ENCODE measurements around the gene PTCRA. TPM values are rescaled to one million over a fixed set of nuclear protein-coding genes. Genes with fewer than 3 reads are reported as not detected.

PTCRA gene
- polyA plus RNA-seq, 2 of the 4 experiments (the other 2 are of a cell fraction), result not detected

GRCh38 chr6:42962502-42963178 lies 46.8 kb downstream of the PTCRA start (continued):
- TF ChIP-seq REST (IDR thresholded peaks at IDR 0.05) (no peak), ATOH8 (CRISPR knock-in tag; IDR thresholded peaks at IDR 0.05; ENCODE audit: low read depth) (no peak), FOSL2 (IDR thresholded peaks at IDR 0.05) (no peak), FOSL2 (CRISPR knock-in tag; IDR thresholded peaks at IDR 0.05) (no peak), JUNB (IDR thresholded peaks at IDR 0.05) (no peak), HOXA7 (CRISPR knock-in tag; IDR thresholded peaks at IDR 0.05) (no peak), PBX3 (IDR thresholded peaks at IDR 0.05) (no peak)

- Histone ChIP-seq H3K9me3 (no peaks in the 10 kb centered on the region), H3K4me3 (no peak overlapping the region), H3K4me2 (no peak overlapping the region), H3K4me1 (peaks cover 8% of the 10 kb centered on the region; the same call in 1 of the 3 replicates), H3K27ac (no peak overlapping the region)
- no peak for TF ChIP-seq EHMT2 (IDR thresholded peaks at IDR 0.05; ENCODE audit: low read depth)
- TF ChIP-seq MYC (IDR thresholded peaks at IDR 0.05; ENCODE audit: borderline replicate concordance, low read length), result no peak
- TF ChIP-seq EP300 (IDR thresholded peaks at IDR 0.05), result no peak
- no peak for TF ChIP-seq HES2 (IDR thresholded peaks at IDR 0.05)
- no peak for TF ChIP-seq NFE2L2 (conservative IDR thresholded peaks at IDR 0.05; ENCODE audit: low read length)
- ChIA-PET CTCF (interaction anchor here (0.7 to 1.8 kb wide), 5 partner anchors 9 to 180 kb away, joined by 3 to 7 read pairs (median 3); no protein-coding TSS in a partner anchor), POLR2A (no interaction called here)
- WGBS (ENCODE audit: missing lambda C conversion rate), result 70% methylated on average over 10 of the region's 12 CpGs
- FAIRE-seq (no peak), ATAC-seq (peak; percentile 12 to 36; a peak in 3 of 6 replicates), DNase-seq (ENCODE audit: low read depth in 1 of 2, low spot score in 1 of 2) (peak in 1 of 2 experiments; percentile 12)
These were observed 47.5 kb downstream of the PTCRA start for GRCh38 chr6:42963179-42963854.

GRCh38 chr6:42963855-42964605 lies 48.2 kb downstream of the PTCRA start:
- WGBS (ENCODE audit: missing lambda C conversion rate), result 79% methylated on average over 7 of the region's 9 CpGs
- ChIA-PET CTCF (interaction anchor here (0.7 to 1.8 kb wide), 8 partner anchors 10 to 526 kb away, joined by 3 to 7 read pairs (median 4); no protein-coding TSS in a partner anchor), POLR2A (no interaction called here)
- Histone ChIP-seq H3K4me1 (peaks cover 8% of the 10 kb centered on the region; the same call in 1 of the 3 replicates), H3K27ac (no peak overlapping the region), H3K4me3 (no peak overlapping the region), H3K9me3 (no peaks in the 10 kb centered on the region), H3K4me2 (no peak overlapping the region)
- DNase-seq (ENCODE audit: low read depth in 1 of 2, low spot score in 1 of 2) (peak; percentile 34 to 63), ATAC-seq (peak; percentile 75 to 84; a peak in 5 of 6 replicates), FAIRE-seq (no peak)
- TF ChIP-seq EP300 (IDR thresholded peaks at IDR 0.05) (no peak), BHLHE40 (IDR thresholded peaks at IDR 0.05; ENCODE audit: low read depth, low read length) (no peak), RAD21 (conservative IDR thresholded peaks at IDR 0.05 in 1 of 2, IDR thresholded peaks at IDR 0.05 in 1 of 2) (peak; percentile 41 to 56), KDM1A (IDR thresholded peaks at IDR 0.05; ENCODE audit: low read depth) (no peak), NFE2L2 (conservative IDR thresholded peaks at IDR 0.05; ENCODE audit: low read length) (no peak), RFX5 (IDR thresholded peaks at IDR 0.05) (no peak), CTCF (IDR thresholded peaks at IDR 0.05) (peak; percentile 26; the same call in 1 of the 3 replicates)
